Measurements from ENCODE around the gene OPRL1.

OPRL1 gene

GRCh38 chr20:64146936-64147477 lies 67.1 kb downstream of the OPRL1 start:
- no peak for DNase-seq

- DNase-seq: no peak
Observed at GRCh38 chr20:64148581-64148980, 68.7 kb downstream of the OPRL1 start.

- DNase-seq: no peak
Observed at GRCh38 chr20:64149141-64149540, 69.3 kb downstream of the OPRL1 start.

GRCh38 chr20:64149809-64150560 lies 70.1 kb downstream of the OPRL1 start:
- no peak for DNase-seq

Measured in stimulated activated CD4-positive, alpha-beta T cell treated with anti-CD3 and anti-CD28 coated beads, Interleukin-1b, Interleukin-23, amount 100 ng/mL, for 48 hours (primary cell).